ENCODE data around the gene WDR76.
"Not testable (repeated sequence)": the region's sequence is repeated elsewhere in the genome, so short reads cannot be mapped to it uniquely, and the experiment has no call there.

The WDR76 gene

GRCh38 chr15:43824302-43825246 is 2.2 kb upstream of the WDR76 start, which contains the start of gene MFAP1:
MFAP1 (minus strand) TSS chr15:43824690; CDS start chr15:43824569, 121 bp downstream.
- peak; percentile 95 for DNase-seq

- not testable (repeated sequence) for DNase-seq
These were observed 1.5 kb upstream of the WDR76 start for GRCh38 chr15:43825305-43825704.

GRCh38 chr15:43826029-43826507 is 734 bp upstream of the WDR76 start:
- DNase-seq, result no peak

GRCh38 chr15:43828061-43828657 is 1.4 kb downstream of the WDR76 start:
- peak; percentile 21 for DNase-seq

GRCh38 chr15:43829951-43830540 is 3.2 kb downstream of the WDR76 start:
- not testable (repeated sequence) for DNase-seq

- not testable (repeated sequence) for DNase-seq
These were observed 4.0 kb downstream of the WDR76 start for GRCh38 chr15:43830691-43831275.

- not testable (repeated sequence) for DNase-seq
These were observed 4.8 kb downstream of the WDR76 start for GRCh38 chr15:43831519-43832052.

- not testable (repeated sequence) for DNase-seq
These were observed 5.7 kb downstream of the WDR76 start for GRCh38 chr15:43832485-43832884.

- no peak for DNase-seq
These were observed 18.6 kb downstream of the WDR76 start for GRCh38 chr15:43845421-43845820.

- DNase-seq, result no peak
These were observed 24.4 kb downstream of the WDR76 start for GRCh38 chr15:43851251-43851650.

GRCh38 chr15:43852607-43853006 is 25.8 kb downstream of the WDR76 start:
- no peak for DNase-seq

- DNase-seq, result no peak
These were observed 28.0 kb downstream of the WDR76 start for GRCh38 chr15:43854801-43855200.

GRCh38 chr15:43859546-43859945 is 32.7 kb downstream of the WDR76 start:
- no peak for DNase-seq

- DNase-seq, result not testable (repeated sequence)
These were observed 39.8 kb downstream of the WDR76 start for GRCh38 chr15:43866636-43867035.

- DNase-seq, result no peak
These were observed 40.3 kb downstream of the WDR76 start for GRCh38 chr15:43867096-43867495.

GRCh38 chr15:43868406-43868805 is 41.6 kb downstream of the WDR76 start:
- no peak for DNase-seq

- no peak for DNase-seq
These were observed 45.0 kb downstream of the WDR76 start for GRCh38 chr15:43871835-43872234.

- peak; percentile 22 for DNase-seq
These were observed 45.7 kb downstream of the WDR76 start for GRCh38 chr15:43872416-43873020.

- no peak for DNase-seq
These were observed 46.8 kb downstream of the WDR76 start for GRCh38 chr15:43873651-43874050.

GRCh38 chr15:43876872-43877271 is 50.1 kb downstream of the WDR76 start:
- no peak for DNase-seq

GRCh38 chr15:43877371-43877770 is 50.6 kb downstream of the WDR76 start:
- DNase-seq, result no peak

- DNase-seq, result no peak
These were observed 51.6 kb downstream of the WDR76 start for GRCh38 chr15:43878446-43878845.
